Activated T-helper 2 cell treated with anti-CD3 and anti-CD28 coated beads, Interferon-gamma antibody, Interleukin-2, Interleukin-4, amounts not matched to agents 10 μg/mL and 5 μg/mL and 100 μg/mL, durations not matched to agents 14 hours and 24 hours and 36 hours (primary cell): ENCODE measurements around the gene CSTF2. TPM values are rescaled to one million over a fixed set of nuclear protein-coding genes. Genes with fewer than 3 reads are reported as not detected.

Experiments used
- total RNA-seq: library from RNA; stranded (reverse); gene quantifications from 2 replicates; pipeline ENCODE4 v1.2.3, GENCODE V29; 2022

The CSTF2 gene
- total RNA-seq, 1 donor from 2014 or later: 52.7 TPM

Other genes starting within 250 kb of the CSTF2 start
- not detected in 2 replicates for gene TNMD, start 235.5 kb upstream of the CSTF2 start, total RNA-seq
- not detected in 2 replicates for gene TSPAN6, start 183.6 kb upstream of the CSTF2 start, total RNA-seq
- gene SRPX2, start 176.2 kb upstream of the CSTF2 start, total RNA-seq: not detected in 2 replicates
- gene SYTL4, start 88.3 kb upstream of the CSTF2 start, total RNA-seq: not detected in 2 replicates
- gene NOX1, start 54.0 kb downstream of the CSTF2 start, total RNA-seq: not detected in 2 replicates
- 0.23 and 0.25 TPM in 2 replicates for gene XKRX, start 108.5 kb downstream of the CSTF2 start, total RNA-seq
- gene ARL13A, start 149.3 kb downstream of the CSTF2 start, total RNA-seq: not detected in 2 replicates
- 21.5 and 24.4 TPM in 2 replicates for gene TRMT2B, start 231.7 kb downstream of the CSTF2 start, total RNA-seq